Mononuclear cell (primary cell): ENCODE results near the gene ZNF200. TPM values are rescaled to one million over a fixed set of nuclear protein-coding genes. Genes with fewer than 3 reads are reported as not detected.
"Not testable (repeated sequence)": the region's sequence is repeated elsewhere in the genome, so short reads cannot be mapped to it uniquely, and the experiment has no call there.

Source experiments
- H3K27me3 ChIP-seq: 2 replicates; pipeline ENCODE4 v1.6.0; 2011; ENCODE audit warnings: low read length, control low read depth; ENCODE audit not compliant: insufficient read depth
- H3K4me1 ChIP-seq: 2 replicates; pipeline ENCODE4 v1.5.1; 2011; ENCODE audit warnings: mild to moderate bottlenecking, low read length, control low read depth; ENCODE audit not compliant: insufficient read depth
- H3K4me3 ChIP-seq: 2 replicates; pipeline ENCODE4 v1.5.1; 2011; ENCODE audit warnings: mild to moderate bottlenecking, low read length, moderate library complexity
- H3K9me3 ChIP-seq: 2 replicates; pipeline ENCODE4 v1.5.1; 2011; ENCODE audit warnings: low read depth, mild to moderate bottlenecking, control low read depth, low read length
- total RNA-seq: library from RNA; depleted of rRNA; stranded (reverse); fragments of >200 nt; gene quantifications from one replicate; pipeline ENCODE4 v1.2.3, GENCODE V29; 2012

Gene ZNF200
- total RNA-seq, 1 donor: 4.5 TPM

DNA sequence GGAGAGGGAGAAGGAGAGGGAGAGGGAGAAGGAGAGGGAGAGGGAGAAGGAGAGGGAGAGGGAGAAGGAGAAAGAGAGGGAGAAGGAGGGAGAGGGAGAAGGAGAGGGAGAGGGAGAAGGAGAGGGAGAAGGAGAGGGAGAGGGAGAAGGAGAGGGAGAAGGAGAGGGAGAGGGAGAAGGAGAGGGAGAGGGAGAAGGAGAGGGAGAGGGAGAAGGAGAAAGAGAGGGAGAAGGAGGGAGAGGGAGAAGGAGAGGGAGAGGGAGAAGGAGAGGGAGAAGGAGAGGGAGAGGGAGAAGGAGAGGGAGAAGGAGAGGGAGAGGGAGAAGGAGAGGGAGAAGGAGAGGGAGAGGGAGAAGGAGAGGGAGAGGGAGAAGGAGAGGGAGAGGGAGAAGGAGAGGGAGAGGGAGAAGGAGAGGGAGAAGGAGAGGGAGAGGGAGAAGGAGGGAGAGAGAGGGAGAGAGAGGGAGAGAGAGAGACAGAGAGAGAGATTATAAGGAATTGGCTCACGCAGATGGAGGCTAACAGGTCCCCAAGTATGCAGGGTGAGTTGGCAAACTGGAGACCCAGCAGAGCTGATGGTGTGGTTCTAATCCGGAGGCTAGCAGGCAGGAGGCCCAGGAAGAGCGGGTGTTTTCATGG lies 37.1 kb downstream of the ZNF200 start:
- peaks cover 38% of the 10 kb centered on the region for H3K27me3 ChIP-seq
- H3K4me1 ChIP-seq, H3K4me3 ChIP-seq: not testable (repeated sequence)

DNA sequence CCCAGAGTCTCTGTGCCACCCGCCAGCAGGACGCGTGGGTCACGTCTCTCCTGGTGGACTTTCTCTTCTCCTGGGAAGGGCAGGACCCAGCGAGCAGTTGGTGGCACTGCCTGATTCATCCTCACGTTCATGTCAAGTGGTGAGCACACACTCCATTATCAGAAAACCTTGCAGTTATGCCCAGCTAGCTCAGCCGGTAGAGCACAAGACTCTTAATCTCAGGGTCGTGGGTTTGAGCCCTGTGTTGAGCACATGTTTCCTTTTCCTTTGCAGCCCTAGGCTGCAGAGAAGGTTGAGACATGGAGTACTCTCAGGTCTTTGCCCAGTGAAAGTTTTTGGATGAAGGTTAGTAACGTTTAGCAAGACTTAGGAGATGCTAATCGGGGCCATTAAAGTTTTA lies 39.0 kb downstream of the ZNF200 start:
- H3K4me3 ChIP-seq: no peak overlapping the region
- H3K27me3 ChIP-seq: peaks cover 55% of the 10 kb centered on the region
- H3K9me3 ChIP-seq: no peaks in the 10 kb centered on the region
- no peaks in the 10 kb centered on the region for H3K4me1 ChIP-seq

More for the DNA sequence above, 37.1 kb downstream of the ZNF200 start:
- not testable (repeated sequence) for H3K9me3 ChIP-seq

DNA sequence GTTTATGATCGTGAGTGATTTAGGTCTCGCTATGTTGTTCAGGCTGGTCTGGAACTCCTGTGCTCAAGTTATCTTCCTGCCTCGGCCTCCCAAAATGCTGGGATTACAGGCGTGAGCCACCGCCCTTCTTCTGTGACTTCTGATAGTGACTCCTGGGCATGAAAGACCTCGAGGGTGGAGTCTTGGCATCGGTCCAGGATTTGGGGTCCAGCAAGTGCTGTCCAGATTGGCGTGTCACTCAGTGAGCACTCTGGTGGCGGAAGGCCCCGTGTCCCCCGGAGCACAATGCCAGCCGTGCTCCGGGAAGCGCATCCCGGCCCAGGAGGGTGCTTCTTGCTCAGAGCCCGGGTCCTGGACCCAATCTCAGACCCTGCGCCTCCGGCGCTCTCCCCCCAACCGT lies 40.2 kb downstream of the ZNF200 start:
- Histone ChIP-seq H3K4me3 (no peak overlapping the region), H3K4me1 (peaks cover 4% of the 10 kb centered on the region), H3K9me3 (no peaks in the 10 kb centered on the region), H3K27me3 (peaks cover 67% of the 10 kb centered on the region)

DNA sequence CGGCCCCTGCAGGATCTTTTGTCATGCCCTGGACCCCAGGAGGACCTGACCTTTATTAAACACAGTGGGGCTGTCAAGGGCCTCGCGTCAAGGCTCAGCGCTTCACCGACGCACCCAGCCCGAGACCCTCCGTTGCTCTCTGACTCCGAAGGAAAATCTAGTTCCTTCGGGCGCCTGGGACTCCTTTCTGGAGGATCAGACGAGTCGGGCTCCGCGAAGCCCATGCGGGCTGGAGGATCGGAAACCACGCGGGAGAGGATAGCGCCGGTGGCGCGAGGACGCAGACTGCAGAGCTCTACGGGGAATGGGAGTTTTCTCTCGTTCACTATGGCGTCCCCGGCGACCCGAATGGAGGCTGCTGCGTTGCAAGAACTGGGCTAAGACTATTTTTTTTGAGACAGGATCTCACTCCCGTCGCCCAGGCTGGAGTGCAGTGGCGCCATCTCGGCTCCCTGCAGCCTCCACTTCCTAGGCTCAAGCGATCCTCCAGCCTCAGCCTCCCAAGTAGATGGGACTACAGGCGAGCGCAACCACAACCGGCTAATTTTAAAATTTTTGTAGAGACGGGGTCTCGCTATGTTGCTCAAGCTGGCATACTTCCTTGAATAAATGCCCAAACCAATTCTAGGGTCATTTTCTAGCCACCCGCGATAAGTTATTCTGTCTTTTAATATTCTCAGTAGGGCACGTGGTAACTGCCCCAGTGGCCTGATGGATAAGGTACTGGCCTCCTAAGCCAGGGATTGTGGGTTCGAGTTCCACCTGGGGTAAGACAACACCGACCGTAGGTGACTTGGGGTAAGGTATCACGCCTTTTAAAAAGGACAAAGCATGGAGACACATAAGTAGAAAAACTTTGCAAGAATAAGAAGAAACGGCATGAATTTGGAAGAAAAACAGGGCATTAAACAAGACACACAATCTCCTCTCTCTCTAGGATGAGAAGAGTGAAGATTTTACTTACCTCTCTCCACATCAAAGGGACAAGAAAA lies 41.4 kb downstream of the ZNF200 start:
- peaks cover 17% of the 10 kb centered on the region for H3K4me1 ChIP-seq
- no peaks in the 10 kb centered on the region for H3K9me3 ChIP-seq
- no peak overlapping the region for H3K4me3 ChIP-seq
- H3K27me3 ChIP-seq: peaks cover 77% of the 10 kb centered on the region

DNA sequence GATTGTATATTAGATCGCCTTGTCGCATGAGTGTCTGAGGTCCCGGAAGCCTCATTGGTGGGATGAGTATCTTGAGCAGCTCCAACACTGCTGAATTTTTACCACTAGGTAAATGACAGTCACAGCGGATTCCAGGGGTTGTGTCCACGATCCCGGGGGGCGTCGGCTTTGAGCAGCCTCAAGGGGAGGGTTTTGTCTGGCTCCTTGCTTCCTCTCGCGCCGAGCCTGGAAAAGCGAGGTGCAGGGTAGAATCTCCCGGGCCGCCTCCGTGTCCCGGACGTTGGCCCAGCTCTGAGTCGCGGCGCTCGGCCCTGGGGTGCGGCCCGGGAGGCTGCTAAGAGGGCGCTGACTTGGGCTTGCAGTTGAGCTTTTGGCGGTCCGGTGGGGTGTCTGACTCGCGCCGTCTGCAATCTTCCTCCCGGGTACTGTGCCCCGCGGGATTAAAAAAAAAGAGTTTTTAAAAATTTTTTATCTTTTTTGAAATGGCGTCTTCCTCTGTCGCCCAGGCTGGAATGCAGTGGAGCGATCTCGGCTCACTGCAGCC lies 42.4 kb downstream of the ZNF200 start:
- Histone ChIP-seq H3K27me3 (peaks cover 87% of the 10 kb centered on the region), H3K9me3 (no peaks in the 10 kb centered on the region), H3K4me1 (peaks cover 23% of the 10 kb centered on the region), H3K4me3 (no peak overlapping the region)

DNA sequence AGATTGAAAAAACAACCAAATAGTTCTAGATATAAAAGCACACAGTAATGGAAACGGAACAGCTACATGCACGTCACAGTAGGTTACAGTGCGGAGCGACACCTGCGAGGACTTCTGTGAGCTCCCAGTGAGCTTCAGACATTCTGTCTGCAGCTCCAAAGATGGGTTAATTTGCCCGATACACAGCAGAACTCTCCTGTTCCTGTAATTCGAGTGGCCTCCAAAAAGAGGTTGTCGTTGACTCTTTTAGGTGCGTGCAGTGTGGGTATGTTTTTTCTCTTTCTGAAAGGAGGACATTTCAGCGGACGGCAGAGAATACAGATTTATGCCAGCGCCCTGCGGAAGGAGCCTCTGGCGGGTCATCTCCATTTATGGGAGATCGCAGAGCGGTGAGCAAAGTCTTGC lies 44.0 kb downstream of the ZNF200 start:
- Histone ChIP-seq H3K4me1 (peaks cover 23% of the 10 kb centered on the region), H3K4me3 (no peak overlapping the region), H3K27me3 (peaks cover 94% of the 10 kb centered on the region), H3K9me3 (no peaks in the 10 kb centered on the region)

DNA sequence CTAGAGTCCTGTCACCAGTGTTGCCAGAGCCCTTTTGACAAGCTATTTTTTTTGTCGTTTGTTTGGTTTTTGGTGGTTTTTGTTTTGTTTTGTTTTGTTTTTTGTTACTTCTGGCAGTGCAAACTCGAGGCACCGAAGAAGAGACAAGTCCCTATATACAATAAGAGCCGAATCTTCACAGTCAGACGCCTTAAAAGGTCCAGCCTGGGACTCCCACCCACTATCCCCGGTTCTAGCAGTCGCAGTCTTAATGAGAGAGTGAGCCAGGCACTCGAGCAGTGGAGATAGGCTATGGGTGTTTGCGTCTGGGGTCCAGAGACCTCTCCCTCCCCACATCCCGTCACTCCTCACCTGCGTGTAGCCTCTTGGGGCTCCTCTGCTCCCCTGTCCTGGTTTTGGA lies 45.1 kb downstream of the ZNF200 start:
- H3K4me1 ChIP-seq: peaks cover 23% of the 10 kb centered on the region
- H3K9me3 ChIP-seq: no peaks in the 10 kb centered on the region
- H3K27me3 ChIP-seq: peaks cover 99% of the 10 kb centered on the region
- no peak overlapping the region for H3K4me3 ChIP-seq

DNA sequence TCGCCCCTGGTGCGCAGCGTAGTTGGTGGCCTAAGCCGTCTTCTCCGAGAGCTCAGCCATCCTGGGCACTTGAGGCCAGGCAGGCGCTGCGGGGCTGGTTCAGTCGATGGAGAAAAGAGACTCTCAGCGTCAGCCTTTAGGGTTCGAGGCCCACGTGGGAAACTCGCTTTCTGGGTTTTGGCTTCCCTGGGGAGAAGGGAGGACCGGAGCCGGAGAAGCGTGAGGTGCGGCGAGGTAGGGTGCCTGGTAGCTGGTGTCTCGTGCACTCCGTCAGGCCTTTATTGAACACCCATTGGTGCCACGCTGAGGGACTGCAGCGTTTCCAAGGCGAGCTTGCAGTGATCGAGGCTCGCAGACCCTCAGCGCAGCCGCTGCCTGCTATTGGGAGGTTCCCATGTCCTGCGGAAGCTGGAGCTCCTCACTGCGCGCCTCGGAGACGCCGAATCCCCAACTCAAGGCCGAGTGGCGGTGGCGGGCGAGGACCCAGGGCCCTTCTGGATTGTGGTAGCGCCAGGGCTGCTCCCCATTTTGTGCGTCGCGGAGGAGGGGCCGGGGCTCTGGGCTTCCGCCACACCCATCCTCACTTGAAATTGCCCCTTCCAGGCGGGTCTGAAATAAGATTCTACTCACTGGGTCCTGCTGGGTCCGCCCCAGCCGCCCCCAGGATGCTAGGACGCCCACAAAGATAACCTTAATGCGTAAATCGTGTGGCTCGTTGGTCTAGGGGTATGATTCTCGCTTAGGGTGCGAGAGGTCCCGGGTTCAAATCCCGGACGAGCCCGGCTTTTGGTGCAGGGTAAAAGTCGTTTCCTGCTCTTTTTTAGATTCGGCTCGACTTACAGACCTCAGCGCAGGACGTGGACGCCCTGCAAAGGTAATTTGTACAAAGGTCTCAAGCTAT lies 45.8 kb downstream of the ZNF200 start:
- no peak overlapping the region for H3K4me3 ChIP-seq
- H3K27me3 ChIP-seq: peaks cover 99% of the 10 kb centered on the region
- H3K9me3 ChIP-seq: no peaks in the 10 kb centered on the region
- H3K4me1 ChIP-seq: peaks cover 23% of the 10 kb centered on the region

DNA sequence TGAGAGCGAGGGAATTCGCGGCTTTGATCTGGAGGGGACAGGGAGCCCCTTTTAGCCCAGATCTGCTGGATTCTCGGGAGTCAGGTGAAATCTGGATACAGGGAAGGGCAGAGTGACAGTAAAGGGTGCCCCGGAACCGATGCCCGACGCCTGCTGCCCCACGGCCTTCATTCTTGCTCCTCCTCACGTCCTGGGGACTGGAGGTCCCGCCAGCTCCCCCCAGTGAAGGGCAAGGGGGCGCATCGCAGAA lies 46.4 kb downstream of the ZNF200 start:
- Histone ChIP-seq H3K9me3 (no peaks in the 10 kb centered on the region), H3K27me3 (peaks cover 99% of the 10 kb centered on the region)

DNA sequence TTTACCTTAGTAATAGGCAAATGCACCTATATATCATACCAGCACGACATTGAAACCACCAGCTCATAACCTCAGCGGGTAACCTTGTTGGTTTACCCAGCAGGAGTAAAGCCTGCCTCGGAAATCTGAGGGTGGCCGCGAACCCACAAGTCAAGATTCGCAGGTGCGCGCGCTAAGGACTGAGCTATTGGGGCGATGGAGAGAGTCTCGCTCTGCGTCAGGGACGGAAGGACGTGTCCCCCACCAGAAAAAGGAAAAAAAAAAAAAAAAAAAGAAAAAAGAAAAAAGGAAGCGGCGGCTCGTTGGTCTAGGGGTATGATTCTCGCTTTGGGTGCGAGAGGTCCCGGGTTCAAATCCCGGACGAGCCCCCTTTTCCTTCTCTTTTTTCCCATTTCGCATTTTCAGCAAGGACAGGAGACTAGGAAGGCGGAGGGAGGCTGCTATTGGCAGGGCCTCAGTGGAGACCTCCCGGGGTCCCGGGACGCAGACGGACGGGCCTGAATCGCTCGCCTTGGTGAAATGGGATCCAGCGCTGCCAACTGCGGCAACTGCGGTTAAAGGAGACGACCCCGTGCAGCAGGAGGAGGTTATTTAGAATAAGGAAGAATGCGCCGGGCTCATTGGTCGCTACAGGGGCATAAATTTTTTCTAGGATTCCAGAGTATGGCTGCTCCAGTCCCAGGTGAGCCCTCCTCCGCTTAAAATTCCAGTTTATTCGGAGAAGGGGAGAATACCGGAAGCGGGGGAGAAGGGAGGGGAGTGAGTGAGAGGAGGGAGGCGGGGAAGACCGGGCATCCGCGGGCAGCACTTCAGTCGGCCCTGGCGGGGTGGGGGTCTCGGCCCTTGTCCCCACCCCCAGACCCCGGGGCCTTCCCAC lies 46.9 kb downstream of the ZNF200 start, which contains the start of gene OR1F1:
Gene OR1F1 (plus strand): TSS at position 407 of the 877 bp plus-strand sequence.
- Histone ChIP-seq H3K4me3 (no peak within 1 kb of the TSS), H3K4me1 (peaks cover 32% of the 10 kb centered on the region), H3K9me3 (no peaks in the 10 kb centered on the region), H3K27me3 (peaks cover 99% of the 10 kb centered on the region)

More for the DNA sequence above, 46.4 kb downstream of the ZNF200 start:
- peaks cover 26% of the 10 kb centered on the region for H3K4me1 ChIP-seq
- H3K4me3 ChIP-seq: no peak overlapping the region

DNA sequence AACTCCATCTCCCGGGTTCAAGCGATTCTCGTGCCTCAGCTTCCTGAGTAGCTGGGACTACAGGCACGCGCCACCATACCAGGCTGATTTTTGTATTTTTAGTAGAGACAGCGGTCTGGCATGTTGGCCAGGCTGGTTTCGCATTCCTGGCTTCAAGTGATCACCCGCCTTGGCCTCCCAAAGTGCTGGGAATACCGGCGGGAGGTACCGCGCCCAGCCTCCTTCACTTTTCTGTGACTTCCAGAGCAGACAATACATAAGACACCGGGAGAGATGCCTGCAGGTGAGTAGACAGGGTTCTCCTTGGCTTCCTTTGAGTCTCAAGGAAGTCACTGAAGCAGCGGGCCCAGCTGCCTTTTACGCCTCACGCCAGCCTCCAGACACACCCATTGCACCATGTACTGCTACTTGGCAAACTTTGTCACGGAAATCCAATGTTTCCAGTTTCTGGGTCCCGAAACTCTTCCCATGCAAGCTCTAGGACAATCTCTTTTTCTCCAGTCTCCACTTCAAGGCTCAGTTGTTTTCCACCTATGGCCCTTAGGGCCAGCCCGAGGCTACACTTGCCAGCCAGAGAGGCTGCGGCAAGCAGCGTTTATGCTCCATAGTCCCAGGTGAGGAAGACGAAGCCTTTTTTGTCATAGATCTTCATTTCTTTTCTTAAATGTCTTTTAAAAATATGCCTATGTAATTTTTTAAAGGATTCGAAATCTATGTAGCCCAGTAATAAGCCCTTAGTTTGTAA lies 47.8 kb downstream of the ZNF200 start:
- Histone ChIP-seq H3K27me3 (peaks cover 99% of the 10 kb centered on the region), H3K4me3 (no peak overlapping the region), H3K4me1 (peaks cover 38% of the 10 kb centered on the region), H3K9me3 (no peaks in the 10 kb centered on the region)

DNA sequence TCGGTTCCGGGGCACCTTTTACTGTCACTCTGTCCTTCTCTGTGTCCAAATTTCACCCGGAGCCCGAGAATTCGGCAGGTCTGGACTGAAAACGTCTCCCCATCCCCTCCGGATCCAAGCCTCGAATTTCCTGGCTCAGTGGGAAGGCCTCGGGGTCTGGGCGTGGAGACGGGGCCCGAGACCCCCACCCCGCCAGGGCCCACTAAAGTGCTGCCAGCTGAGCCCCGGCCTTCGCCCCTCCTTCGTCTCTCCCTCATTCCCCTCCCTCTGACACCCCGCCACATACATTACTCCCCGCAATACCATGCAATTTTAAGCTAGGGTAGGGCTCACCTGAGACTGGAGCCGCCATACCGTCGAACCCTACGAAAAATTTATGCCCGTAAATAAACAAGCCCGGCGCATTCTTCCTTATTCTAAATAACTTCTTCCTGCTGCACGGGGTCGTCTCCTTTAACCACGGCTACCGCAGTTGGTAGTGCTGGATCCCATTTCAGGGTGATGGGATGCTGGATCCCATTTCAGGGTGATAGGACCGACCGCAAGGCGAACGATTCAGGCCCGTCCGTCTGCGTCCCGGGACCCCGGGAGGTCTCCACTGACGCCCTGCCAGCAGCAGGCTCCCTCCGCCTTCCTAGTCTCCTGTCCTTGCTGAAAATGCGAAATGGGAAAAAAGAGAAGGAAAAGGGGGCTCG lies 51.4 kb downstream of the ZNF200 start:
- peaks cover 22% of the 10 kb centered on the region for H3K4me1 ChIP-seq
- no peak overlapping the region for H3K4me3 ChIP-seq
- H3K27me3 ChIP-seq: peaks cover 97% of the 10 kb centered on the region
- H3K9me3 ChIP-seq: no peaks in the 10 kb centered on the region
